Tibial nerve (tissue), 3 donors: ENCODE results near the gene BTBD19.

Experiments used
- CTCF ChIP-seq, 5 experiments: fragments of 200-600 bp in 3 of 5; fragments of 450-650 bp in 2 of 5; sonication (generic) in 3 of 5; IDR thresholded peaks; one replicate each; pipeline ENCODE4 v1.5.1; 2016 to 2019; ENCODE audit warnings: antibody characterized with exemption in 5 of 5, mild to moderate bottlenecking in 3 of 5, moderate library complexity in 2 of 5
- POLR2A ChIP-seq, 2 donors: fragments of 450-650 bp; IDR thresholded peaks; one replicate each; pipeline ENCODE4 v1.6.1; 2017; ENCODE audit warnings: antibody characterized with exemption in 2 of 2, mild to moderate bottlenecking in 2 of 2, moderate library complexity in 2 of 2

DNA sequence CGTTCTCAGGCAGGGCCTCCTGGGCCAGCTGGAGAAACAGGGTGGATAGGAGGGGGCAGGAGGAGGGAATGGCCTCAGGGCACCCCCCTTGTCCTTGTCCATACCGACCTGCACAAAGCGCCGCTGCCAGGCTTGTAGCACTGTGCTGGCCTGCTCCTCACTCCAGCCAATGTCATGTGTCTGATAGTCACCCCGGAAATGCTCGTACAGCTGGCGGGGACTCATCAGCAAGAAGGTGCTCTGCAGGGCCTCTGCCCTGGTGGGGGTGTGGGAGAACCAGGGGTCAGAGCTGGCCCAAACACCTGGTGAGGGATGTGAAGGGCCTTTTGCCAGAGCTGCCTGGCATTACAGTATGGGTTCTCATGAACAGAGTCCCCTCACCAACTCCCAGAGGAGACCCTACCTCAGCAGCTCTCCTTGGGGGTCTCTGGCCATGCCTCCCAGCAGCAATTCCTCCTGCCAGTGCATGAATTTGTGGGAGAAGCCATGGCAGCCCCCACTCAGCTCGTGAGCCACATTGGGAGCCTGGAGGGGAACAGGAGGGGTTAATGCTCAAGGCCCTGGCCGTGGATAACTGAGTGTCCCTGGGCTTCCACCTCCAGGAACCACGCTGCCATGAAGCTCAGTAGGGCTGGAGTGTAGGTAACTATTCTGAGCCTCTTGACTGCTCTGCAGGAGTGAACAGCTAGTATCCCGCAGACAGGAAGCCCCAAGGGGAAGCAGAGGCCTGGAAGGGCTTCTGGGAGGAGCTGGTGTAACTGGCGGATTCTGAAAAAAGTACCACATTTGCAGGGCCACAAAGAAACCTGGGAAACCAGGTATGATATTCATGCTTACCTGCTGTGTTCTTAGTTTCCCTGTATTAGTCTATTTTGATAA, 21.4 kb downstream of the BTBD19 start:
- TF ChIP-seq POLR2A (IDR thresholded peaks at IDR 0.05), result no peak
- TF ChIP-seq CTCF (IDR thresholded peaks at IDR 0.05), result no peak
